ENCODE data around the gene WWP2. TPM values are rescaled to one million over a fixed set of nuclear protein-coding genes. Genes with fewer than 3 reads are reported as not detected.

Gene WWP2
- total RNA-seq, 2 donors from 2014 or later, result 73.2 to 102 TPM

DNA sequence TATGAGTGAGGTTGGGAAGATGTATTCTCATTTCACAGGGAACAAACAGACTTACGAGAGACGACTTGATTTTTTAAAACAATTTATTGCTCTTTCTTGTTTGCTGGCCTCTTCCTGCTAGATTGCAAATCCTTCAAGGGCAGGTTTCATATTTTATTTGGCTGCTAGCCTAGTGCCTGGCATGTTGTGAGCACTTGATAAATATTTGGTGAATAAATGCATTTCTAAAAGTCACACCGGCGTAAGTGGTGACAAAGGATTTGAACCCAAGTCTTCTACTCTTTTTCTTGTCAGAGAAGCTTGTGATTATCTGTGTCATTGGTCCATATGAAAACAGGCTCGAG, 1.4 kb downstream of the WWP2 start:
- intact Hi-C loops (cut with DNase I), result no loop called here
- TF ChIP-seq, protein P1, sequence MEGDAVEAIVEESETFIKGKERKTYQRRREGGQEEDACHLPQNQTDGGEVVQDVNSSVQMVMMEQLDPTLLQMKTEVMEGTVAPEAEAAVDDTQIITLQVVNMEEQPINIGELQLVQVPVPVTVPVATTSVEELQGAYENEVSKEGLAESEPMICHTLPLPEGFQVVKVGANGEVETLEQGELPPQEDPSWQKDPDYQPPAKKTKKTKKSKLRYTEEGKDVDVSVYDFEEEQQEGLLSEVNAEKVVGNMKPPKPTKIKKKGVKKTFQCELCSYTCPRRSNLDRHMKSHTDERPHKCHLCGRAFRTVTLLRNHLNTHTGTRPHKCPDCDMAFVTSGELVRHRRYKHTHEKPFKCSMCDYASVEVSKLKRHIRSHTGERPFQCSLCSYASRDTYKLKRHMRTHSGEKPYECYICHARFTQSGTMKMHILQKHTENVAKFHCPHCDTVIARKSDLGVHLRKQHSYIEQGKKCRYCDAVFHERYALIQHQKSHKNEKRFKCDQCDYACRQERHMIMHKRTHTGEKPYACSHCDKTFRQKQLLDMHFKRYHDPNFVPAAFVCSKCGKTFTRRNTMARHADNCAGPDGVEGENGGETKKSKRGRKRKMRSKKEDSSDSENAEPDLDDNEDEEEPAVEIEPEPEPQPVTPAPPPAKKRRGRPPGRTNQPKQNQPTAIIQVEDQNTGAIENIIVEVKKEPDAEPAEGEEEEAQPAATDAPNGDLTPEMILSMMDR (IDR thresholded peaks at IDR 0.05), result no peak

DNA sequence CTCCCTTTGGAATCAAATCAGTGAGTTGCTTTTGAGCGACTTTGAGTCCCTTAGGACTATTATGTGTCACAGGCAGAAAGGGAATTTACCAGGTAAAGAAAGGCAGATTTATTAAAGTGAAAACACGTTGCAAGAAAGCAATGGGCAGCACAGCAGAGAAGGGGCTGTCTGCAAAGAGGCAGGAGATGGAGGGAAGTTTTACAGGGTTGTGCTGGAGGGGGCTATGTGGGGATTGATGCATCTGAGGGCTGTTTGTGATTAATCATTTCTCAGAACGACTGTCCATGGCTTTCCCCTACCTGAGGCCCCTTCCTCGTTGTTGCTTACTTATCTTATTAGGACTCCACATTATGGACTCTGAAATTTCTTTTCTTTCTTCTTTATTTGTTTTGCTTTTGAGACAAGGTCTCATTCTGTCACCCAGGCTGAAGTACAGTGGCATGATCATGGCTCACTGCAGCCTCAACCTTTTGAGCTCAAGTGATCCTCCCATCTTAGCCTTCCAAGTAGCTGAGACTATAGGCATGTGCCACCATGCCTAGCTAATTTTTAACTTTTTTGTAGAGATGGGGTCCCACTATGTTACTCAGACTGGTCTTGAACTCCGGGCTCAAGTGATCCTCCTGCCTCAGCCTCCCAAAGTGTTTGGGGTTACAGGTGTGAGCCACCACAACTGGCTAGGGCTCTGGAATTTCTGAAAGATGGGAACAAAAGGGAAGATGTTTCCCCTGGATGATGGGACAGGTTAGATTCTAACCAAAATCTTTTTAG, 5.5 kb downstream of the WWP2 start:
- TF ChIP-seq, protein P1 (IDR thresholded peaks at IDR 0.05), result no peak
- intact Hi-C loops (cut with DNase I), result no loop called here
- Histone ChIP-seq H3K36me3 (no peaks in the 10 kb centered on the region), H3K4me1 (peaks cover 4% of the 10 kb centered on the region), H3K4me3 (no peak overlapping the region), H3K27ac (no peak overlapping the region), H3K9me3 (no peaks in the 10 kb centered on the region), H3K9ac (ENCODE audit: low read depth in 2 of 2, low read length in 2 of 2) (no peak overlapping the region), H3K27me3 (no peaks in the 10 kb centered on the region)
- DNase-seq, result no peak

More for the DNA sequence above, 1.4 kb downstream of the WWP2 start:
- DNase-seq, result no peak
- H3K9me3 ChIP-seq, result no peaks in the 10 kb centered on the region
- peak overlapping the region; percentile 91 for H3K4me3 ChIP-seq
- H3K27me3 ChIP-seq, result no peaks in the 10 kb centered on the region
- peak overlapping the region; percentile 90 for H3K27ac ChIP-seq
- H3K9ac ChIP-seq (ENCODE audit: low read depth in 2 of 2, low read length in 2 of 2), result peak overlapping the region; percentile 29 to 99
- peaks cover 4% of the 10 kb centered on the region for H3K4me1 ChIP-seq
- H3K36me3 ChIP-seq, result no peaks in the 10 kb centered on the region

GRCh38 chr16:69768666-69769065, 6.5 kb downstream of the WWP2 start:
- Histone ChIP-seq H3K4me3 (no peak overlapping the region), H3K9ac (ENCODE audit: low read depth in 2 of 2, low read length in 2 of 2) (no peak overlapping the region), H3K36me3 (no peaks in the 10 kb centered on the region), H3K27me3 (no peaks in the 10 kb centered on the region), H3K9me3 (no peaks in the 10 kb centered on the region), H3K4me1 (peaks cover under 1% of the 10 kb centered on the region), H3K27ac (no peak overlapping the region)
- no peak for DNase-seq
- intact Hi-C loops (cut with DNase I), result no loop called here
- TF ChIP-seq, protein P1 (IDR thresholded peaks at IDR 0.05), result no peak

DNA sequence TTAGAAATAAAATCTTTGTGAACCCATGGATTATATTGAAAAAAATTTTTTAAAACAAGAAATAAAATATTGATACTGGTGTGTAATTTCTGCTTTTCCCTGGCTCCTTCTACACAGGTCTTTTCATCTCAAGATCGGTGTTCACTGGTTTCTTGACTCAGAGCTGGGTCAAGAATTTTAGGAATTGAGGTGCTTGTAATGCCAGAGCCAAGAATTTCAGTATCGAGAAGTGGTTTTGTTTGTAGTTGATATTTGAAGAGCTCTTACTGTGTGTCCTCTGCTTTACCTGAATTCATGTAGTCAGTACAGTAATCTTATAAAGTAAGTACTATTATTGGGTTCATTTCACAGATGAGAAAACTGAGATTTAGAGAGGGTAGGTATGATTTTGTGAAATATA, 7.3 kb downstream of the WWP2 start:
- intact Hi-C loops (cut with DNase I), result no loop called here
- Histone ChIP-seq H3K9me3 (no peaks in the 10 kb centered on the region), H3K27me3 (no peaks in the 10 kb centered on the region), H3K9ac (ENCODE audit: low read depth in 2 of 2, low read length in 2 of 2) (no peak overlapping the region), H3K4me3 (no peak overlapping the region), H3K27ac (no peak overlapping the region), H3K4me1 (no peaks in the 10 kb centered on the region), H3K36me3 (no peaks in the 10 kb centered on the region)
- TF ChIP-seq, protein P1 (IDR thresholded peaks at IDR 0.05), result no peak
- no peak for DNase-seq

- H3K9me3 ChIP-seq, result no peaks in the 10 kb centered on the region
- H3K4me3 ChIP-seq, result no peak overlapping the region
- H3K4me1 ChIP-seq, result no peaks in the 10 kb centered on the region
- H3K27me3 ChIP-seq, result no peaks in the 10 kb centered on the region
- no peak for DNase-seq
- intact Hi-C loops (cut with DNase I), result no loop called here
- no peak overlapping the region for H3K9ac ChIP-seq (ENCODE audit: low read depth in 2 of 2, low read length in 2 of 2)
- TF ChIP-seq, protein P1 (IDR thresholded peaks at IDR 0.05), result no peak
- no peak overlapping the region for H3K27ac ChIP-seq
- no peaks in the 10 kb centered on the region for H3K36me3 ChIP-seq
These were observed 9.5 kb downstream of the WWP2 start for GRCh38 chr16:69771651-69771967.
